Adrenal gland (tissue), 12 donors: ENCODE data around the gene MTARC2. TPM values are rescaled to one million over a fixed set of nuclear protein-coding genes. Genes with fewer than 3 reads are reported as not detected.

Experiments used
- DNase-seq, 7 donors: peaks; one replicate each; pipeline ENCODE4 v3.0.0-alpha.2; 2019 to 2020
- H3K27ac ChIP-seq, 5 donors: fragments of 200-600 bp; sonication (generic) in 4 of 5; 1 replicate in 3 of 5; 2 replicates in 2 of 5; pipeline versions ENCODE4 v1.5.1 to v1.8.0; 2016 to 2020; ENCODE audit warnings: mild to moderate bottlenecking in 1 of 5
- H3K27me3 ChIP-seq: fragments of 200-600 bp; 2 replicates; pipeline ENCODE4 v1.8.0; 2021
- H3K36me3 ChIP-seq, 2 donors: fragments of 200-600 bp; replicated peaks in 1 of 2; 1 replicate in 1 of 2; 2 replicates in 1 of 2; pipeline versions ENCODE4 v1.5.1 to v1.8.0; 2018 to 2022
- H3K4me1 ChIP-seq, 2 donors: fragments of 200-600 bp; replicated peaks in 1 of 2; 1 replicate in 1 of 2; 2 replicates in 1 of 2; pipeline versions ENCODE4 v1.5.1 to v1.8.0; 2018 to 2021
- H3K4me3 ChIP-seq, 4 donors: fragments of 200-600 bp; sonication (generic) in 3 of 4; one replicate each; pipeline ENCODE4 v1.5.1; 2016 to 2018
- H3K9me3 ChIP-seq, 3 donors: fragments of 200-600 bp; sonication (generic) in 1 of 3; replicated peaks in 1 of 3; 1 replicate in 2 of 3; 2 replicates in 1 of 3; pipeline versions ENCODE4 v1.5.1 to v1.8.0; 2016 to 2021
- POLR2A ChIP-seq, 2 donors: fragments of 450-650 bp; IDR thresholded peaks; one replicate each; pipeline ENCODE4 v1.6.1; 2017; ENCODE audit warnings: antibody characterized with exemption in 2 of 2, mild to moderate bottlenecking in 2 of 2, moderate library complexity in 1 of 2
- WGBS, 4 donors: extraction: QIAGEN DNeasy Blood & Tissue Kit in 2 of 4; methylation state at CpG; one replicate each; pipeline versions ENCODE4 v1.1.5 to v1.1.7; 2013 to 2017; 5-methylcytosine and 5-hydroxymethylcytosine counted together
- intact Hi-C, 2 donors: fragments of 100-400 bp; cut with DNase I; formaldehyde crosslinking; loops; one replicate each; pipeline versions ENCODE4 v1.14.1 to v1.15.0; 2022 to 2023
- polyA plus RNA-seq, 3 donors: library from polyadenylated mRNA; stranded (reverse); fragments of 200-250 nt in 2 of 3; fragments of 350-450 nt in 1 of 3; fragmentation: Illumina TruSeq in 1 of 3; extraction: RNeasy Lipid Tissue Mini Kit (QIAGEN cat#74804) in 1 of 3; gene quantifications; one replicate each; pipeline ENCODE4 v1.2.3, GENCODE V29; 2013 to 2014
- total RNA-seq, 9 donors: library from RNA; depleted of rRNA in 4 of 9; stranded (reverse); fragments of >200 nt in 4 of 9; fragments of 120-200 nt in 1 of 9; fragmentation: NEBNext Ultra II Directional in 1 of 9; extraction: Animal tissue kit (Norgen Biotek cat#: 25700) in 1 of 9; gene quantifications; one replicate each; pipeline versions ENCODE4 v1.1.0 to v1.2.4, GENCODE V29; 2013 to 2023
- TF ChIP-seq, protein P1 (sequence below), 6 experiments: fragments of 450-650 bp in 4 of 6; fragments of 200-600 bp in 2 of 6; sonication (generic) in 1 of 6; IDR thresholded peaks; 1 replicate in 5 of 6; 2 replicates in 1 of 6; pipeline versions ENCODE4 v1.5.1 to v1.8.0; 2016 to 2021; ENCODE audit warnings: antibody characterized with exemption in 6 of 6, mild to moderate bottlenecking in 2 of 6, moderate library complexity in 1 of 6
- donor health status: healthy with polysubstance abuse.
- donor health status: Bipolar disorder and iron deficiency.
- donor health status: DM: yes; HTN: yes; CAD: no.
- donor health status: DM: no; HTN: no; CAD: no.
- donor health status: DM: no; HTN: no; CAD: no.
- donor health status: DM: yes; HTN: yes; CAD: no.

The MTARC2 gene
- total and polyA plus RNA-seq, 12 donors, result 13.7 to 48.6 (median 29.8) TPM

GRCh38 chr1:220767312-220768125 is 19.4 kb downstream of the MTARC2 start:
- Histone ChIP-seq H3K4me1 (peaks cover 0 to 19% of the 10 kb centered on the region in 2 donors), H3K4me3 (no peak overlapping the region), H3K36me3 (peaks cover 0 to 26% of the 10 kb centered on the region in 2 donors), H3K27me3 (no peaks in the 10 kb centered on the region), H3K27ac (peak overlapping the region in 2 of 5 donors; percentile 54 to 86), H3K9me3 (no peaks in the 10 kb centered on the region)
- 44 to 52% (median 50%) methylated on average over 8 of the region's 8 CpGs for WGBS, 4 donors
- peak in 2 of 7 donors; percentile 22 to 24 for DNase-seq
- intact Hi-C loops, result no loop called here
- TF ChIP-seq POLR2A (IDR thresholded peaks at IDR 0.05), result no peak
- TF ChIP-seq, protein P1, sequence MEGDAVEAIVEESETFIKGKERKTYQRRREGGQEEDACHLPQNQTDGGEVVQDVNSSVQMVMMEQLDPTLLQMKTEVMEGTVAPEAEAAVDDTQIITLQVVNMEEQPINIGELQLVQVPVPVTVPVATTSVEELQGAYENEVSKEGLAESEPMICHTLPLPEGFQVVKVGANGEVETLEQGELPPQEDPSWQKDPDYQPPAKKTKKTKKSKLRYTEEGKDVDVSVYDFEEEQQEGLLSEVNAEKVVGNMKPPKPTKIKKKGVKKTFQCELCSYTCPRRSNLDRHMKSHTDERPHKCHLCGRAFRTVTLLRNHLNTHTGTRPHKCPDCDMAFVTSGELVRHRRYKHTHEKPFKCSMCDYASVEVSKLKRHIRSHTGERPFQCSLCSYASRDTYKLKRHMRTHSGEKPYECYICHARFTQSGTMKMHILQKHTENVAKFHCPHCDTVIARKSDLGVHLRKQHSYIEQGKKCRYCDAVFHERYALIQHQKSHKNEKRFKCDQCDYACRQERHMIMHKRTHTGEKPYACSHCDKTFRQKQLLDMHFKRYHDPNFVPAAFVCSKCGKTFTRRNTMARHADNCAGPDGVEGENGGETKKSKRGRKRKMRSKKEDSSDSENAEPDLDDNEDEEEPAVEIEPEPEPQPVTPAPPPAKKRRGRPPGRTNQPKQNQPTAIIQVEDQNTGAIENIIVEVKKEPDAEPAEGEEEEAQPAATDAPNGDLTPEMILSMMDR (IDR thresholded peaks at IDR 0.05), result no peak

DNA sequence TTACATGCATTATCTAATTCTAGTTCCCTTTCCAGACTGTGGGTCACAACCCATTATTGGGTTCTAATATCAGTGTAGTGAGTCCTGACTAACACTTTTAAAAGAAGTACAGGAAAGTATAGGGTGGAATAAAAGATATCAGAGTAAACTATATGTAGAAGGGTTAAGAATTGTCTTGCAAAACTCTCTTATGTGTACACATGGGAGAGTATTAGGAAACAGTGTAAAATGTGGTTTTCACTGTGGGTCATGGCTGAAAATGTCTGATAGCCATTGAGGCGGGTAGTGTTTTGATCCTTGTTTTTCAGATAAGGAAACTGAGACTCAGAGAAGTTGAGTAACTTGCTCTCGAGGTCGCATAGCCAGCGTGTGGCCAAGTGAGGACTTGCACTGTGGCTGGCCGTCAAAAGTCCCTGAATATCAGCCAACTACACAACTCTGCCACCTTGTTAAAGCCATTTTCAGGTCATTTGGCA is 20.0 kb downstream of the MTARC2 start:
- H3K4me3 ChIP-seq, result no peak overlapping the region
- H3K27ac ChIP-seq, result peak overlapping the region in 2 of 5 donors; percentile 54 to 86
- no peaks in the 10 kb centered on the region for H3K27me3 ChIP-seq
- no peak for TF ChIP-seq POLR2A (IDR thresholded peaks at IDR 0.05)
- TF ChIP-seq, protein P1 (IDR thresholded peaks at IDR 0.05), result peak in 4 of 6 experiments; percentile 11 to 52 (median 36)
- peaks cover 0 to 21% of the 10 kb centered on the region in 2 donors for H3K36me3 ChIP-seq
- WGBS, 4 donors, result 18 to 77% (median 32%) methylated on average over 4 to 5 of the region's 5 CpGs
- intact Hi-C loops, result no loop called here
- no peaks in the 10 kb centered on the region for H3K9me3 ChIP-seq
- H3K4me1 ChIP-seq, result peaks cover 0 to 19% of the 10 kb centered on the region in 2 donors
- DNase-seq, result peak in 6 of 7 donors; percentile 61 to 82 (median 70)

DNA sequence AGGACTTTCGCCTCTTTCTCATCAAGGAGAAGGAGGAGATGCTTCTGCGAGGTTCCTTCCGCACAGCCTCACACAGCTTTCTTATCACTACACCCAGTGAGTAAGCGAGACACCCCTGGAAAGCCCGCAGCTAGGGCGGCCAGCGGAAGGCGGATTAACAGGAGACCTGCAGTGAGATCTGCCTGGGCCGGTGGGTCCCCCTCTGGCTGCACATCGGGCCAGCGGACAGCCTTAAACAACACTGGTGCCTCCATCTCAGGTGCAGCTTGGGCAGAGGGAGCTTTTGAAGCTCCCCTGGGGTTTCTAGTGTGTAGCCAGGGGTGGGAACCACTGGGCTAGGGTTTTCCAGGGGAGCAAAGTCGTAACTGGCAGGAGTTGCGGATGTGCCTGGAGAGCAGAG is 21.1 kb downstream of the MTARC2 start:
- Histone ChIP-seq H3K9me3 (no peaks in the 10 kb centered on the region), H3K36me3 (peaks cover 0 to 21% of the 10 kb centered on the region in 2 donors), H3K27ac (peak overlapping the region in 1 of 5 donors; percentile 39), H3K4me1 (peaks cover 0 to 19% of the 10 kb centered on the region in 2 donors), H3K27me3 (no peaks in the 10 kb centered on the region), H3K4me3 (no peak overlapping the region)
- 95 to 97% (median 96%) methylated on average over 11 to 13 of the region's 13 CpGs for WGBS, 4 donors
- intact Hi-C loops, result no loop called here
- no peak for TF ChIP-seq POLR2A (IDR thresholded peaks at IDR 0.05)
- TF ChIP-seq, protein P1 (IDR thresholded peaks at IDR 0.05), result no peak
- DNase-seq, result no peak

DNA sequence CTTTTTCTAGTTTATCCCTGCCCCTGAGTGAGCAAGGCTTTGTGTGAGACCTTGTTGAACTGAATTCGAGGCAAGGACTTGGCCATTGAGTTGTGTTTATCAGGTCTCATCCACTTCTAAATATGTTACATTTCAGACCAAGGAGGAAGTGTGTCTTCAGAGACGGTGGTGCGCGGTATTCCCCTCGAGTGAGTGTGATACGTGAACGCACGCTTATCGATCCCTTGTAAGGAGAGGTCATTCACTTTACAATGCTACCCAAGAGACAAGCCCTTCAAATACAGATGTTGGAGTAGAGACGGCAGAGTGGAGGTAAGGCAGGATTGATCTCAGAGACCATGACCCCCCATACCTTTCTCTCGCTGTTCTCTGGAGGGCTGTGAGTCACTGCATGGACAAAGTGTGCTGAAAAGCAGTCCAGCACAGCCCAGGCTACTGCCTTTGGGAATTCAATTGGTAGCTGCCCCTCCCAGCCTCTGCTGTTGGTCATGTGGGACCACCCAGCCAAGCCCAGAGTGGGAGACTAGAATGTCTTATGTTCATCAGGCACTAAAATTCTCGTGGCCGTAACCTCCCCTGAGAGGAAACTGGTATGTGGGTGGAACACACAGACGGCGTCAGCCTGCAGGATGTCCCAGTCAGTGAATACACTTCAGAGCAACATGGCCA is 22.3 kb downstream of the MTARC2 start:
- no peak overlapping the region for H3K4me3 ChIP-seq
- TF ChIP-seq, protein P1 (IDR thresholded peaks at IDR 0.05), result no peak
- TF ChIP-seq POLR2A (IDR thresholded peaks at IDR 0.05), result no peak
- H3K27me3 ChIP-seq, result no peaks in the 10 kb centered on the region
- H3K27ac ChIP-seq, result no peak overlapping the region
- no peaks in the 10 kb centered on the region for H3K9me3 ChIP-seq
- intact Hi-C loops, result loop anchor here in 1 of 2 donors (10.0 kb wide), 1 partner anchor 76 kb away; the partner anchor contains the start of gene C1orf115
- no peak for DNase-seq
- 89 to 94% (median 91%) methylated on average over 13 to 15 of the region's 15 CpGs for WGBS, 4 donors
- peaks cover 0 to 19% of the 10 kb centered on the region in 2 donors for H3K4me1 ChIP-seq
- H3K36me3 ChIP-seq, result peaks cover 0 to 21% of the 10 kb centered on the region in 2 donors
